ENCODE results near the gene H3-3A. TPM values are rescaled to one million over a fixed set of nuclear protein-coding genes. Genes with fewer than 3 reads are reported as not detected.

The H3-3A gene
- total RNA-seq, 1 experiment from 2014 or later, result 1,129 TPM

GRCh38 chr1:226069811-226070489 is 7.4 kb downstream of the H3-3A start:
- no peak overlapping the region for H2BK12ac ChIP-seq (ENCODE audit: insufficient read length, low read depth, low read length)
- H3K79me2 ChIP-seq (ENCODE audit: insufficient read depth, low read length), result peaks cover 30% of the 10 kb centered on the region
- H3K4ac ChIP-seq (ENCODE audit: low read depth, low read length), result no peak overlapping the region
- no peak overlapping the region for H2AK5ac ChIP-seq (ENCODE audit: insufficient read length, low read length)
- no peaks in the 10 kb centered on the region for H3K27me3 ChIP-seq (ENCODE audit: insufficient read depth, low read length)
- no peak overlapping the region for H3K14ac ChIP-seq (ENCODE audit: insufficient read depth, low read length)
- Mint-ChIP-seq H3K9me3 (no peaks in the 10 kb centered on the region), H3K27me3 (ENCODE audit: low read depth) (no peaks in the 10 kb centered on the region; the same call in 1 of the 2 replicates), H3K36me3 (ENCODE audit: insufficient read depth in 1 of 3, low read depth in 3 of 3) (peaks cover 49 to 82% (median 70%) of the 10 kb centered on the region in 3 experiments), H3K27ac (peak overlapping the region in 1 of 3 experiments; percentile 47; a peak in 2 of 7 replicates), H3K4me1 (peaks cover 24 to 41% of the 10 kb centered on the region in 2 experiments), H3K4me3 (no peak overlapping the region)
- H3K27ac ChIP-seq (ENCODE audit: insufficient read length, low read depth, low read length), result no peak overlapping the region
- H4K8ac ChIP-seq (replicated peaks; ENCODE audit: insufficient read length, low read depth, low read length), result no peak overlapping the region
- no CpG with 5 or more reads among the region's 13 CpGs for WGBS (ENCODE audit: extremely low coverage, insufficient read length, low lambda C conversion rate)
- no peak for DNase-seq
- H2BK15ac ChIP-seq (ENCODE audit: low read depth, low read length), result no peak overlapping the region
- peaks cover under 1% of the 10 kb centered on the region for H3K23me2 ChIP-seq (ENCODE audit: insufficient read length, low read depth, low read length, poor library complexity, severe bottlenecking)
- no peaks in the 10 kb centered on the region for H3K9me3 ChIP-seq (ENCODE audit: control insufficient read depth, low read depth, low read length)
- no peak overlapping the region for H4K91ac ChIP-seq (ENCODE audit: insufficient read length, low read depth, low read length)
- H2BK120ac ChIP-seq (ENCODE audit: low read depth, low read length, poor library complexity, severe bottlenecking), result no peak overlapping the region
- H3T11ph ChIP-seq (ENCODE audit: low read length), result no peak overlapping the region
- H4K20me1 ChIP-seq (ENCODE audit: control insufficient read depth, insufficient read depth, insufficient read length), result no peaks in the 10 kb centered on the region
- no peaks in the 10 kb centered on the region for H3K4me1 ChIP-seq (ENCODE audit: insufficient read depth, low read length)
- no peak overlapping the region for H4K5ac ChIP-seq (ENCODE audit: insufficient read length, low read depth, low read length)
- no peak overlapping the region for H3K18ac ChIP-seq (ENCODE audit: insufficient read length, low read depth, low read length)
- no peak for TF ChIP-seq CTCF (conservative IDR thresholded peaks at IDR 0.05)
- H3K4me2 ChIP-seq (ENCODE audit: insufficient read depth, insufficient read length, low read length), result no peak overlapping the region
- H3K79me1 ChIP-seq (ENCODE audit: insufficient read depth, low read depth, low read length, poor library complexity, severe bottlenecking), result peaks cover 2% of the 10 kb centered on the region
- no peak overlapping the region for H3K9ac ChIP-seq (ENCODE audit: extremely low read depth, insufficient read length, low read length)
- H2BK5ac ChIP-seq (ENCODE audit: insufficient read length, low read length), result no peak overlapping the region
- no peak overlapping the region for H2BK20ac ChIP-seq (ENCODE audit: low read depth, low read length, poor library complexity, severe bottlenecking)
- no peak overlapping the region for H2AFZ ChIP-seq (ENCODE audit: low read length)
- H3K23ac ChIP-seq (ENCODE audit: insufficient read length, low read depth, low read length), result no peak overlapping the region
- no peak overlapping the region for H3K56ac ChIP-seq (ENCODE audit: insufficient read length, low read depth, low read length)
